Left ventricle myocardium inferior (tissue), 1 donor: ENCODE measurements around the gene CYP21A2. TPM values are rescaled to one million over a fixed set of nuclear protein-coding genes. Genes with fewer than 3 reads are reported as not detected.
A peak's percentile ranks its signal among the peaks of the same experiment; 100 is the strongest.

Source experiments
- DNase-seq: peaks from one replicate; pipeline ENCODE4 v3.0.0-alpha.2; 2020
- H3K27ac ChIP-seq: fragments of 200-600 bp; replicated peaks from 2 replicates; pipeline ENCODE4 v1.8.0; 2021
- H3K27me3 ChIP-seq: fragments of 200-600 bp; 2 replicates; pipeline ENCODE4 v1.8.0; 2021; ENCODE audit warnings: low read depth
- H3K36me3 ChIP-seq: fragments of 200-600 bp; 2 replicates; pipeline ENCODE4 v1.8.0; 2021
- H3K4me1 ChIP-seq: fragments of 200-600 bp; 2 replicates; pipeline ENCODE4 v1.8.0; 2021
- H3K4me3 ChIP-seq: fragments of 200-600 bp; 2 replicates; pipeline ENCODE4 v1.8.0; 2021; ENCODE audit warnings: mild to moderate bottlenecking, moderate library complexity
- H3K9me3 ChIP-seq: fragments of 200-600 bp; replicated peaks from 2 replicates; pipeline ENCODE4 v1.8.0; 2021
- intact Hi-C: fragments of 100-400 bp; cut with micrococcal nuclease; formaldehyde crosslinking; loops from one replicate; pipeline ENCODE4 v1.11.0; 2022
- total RNA-seq: library from RNA; stranded (reverse); fragmentation: NEBNext Ultra II Directional; extraction: Animal tissue kit (Norgen Biotek cat#: 25700); gene quantifications from one replicate; pipeline ENCODE4 v1.2.1, GENCODE V29; 2021
- TF ChIP-seq, protein P1 (sequence below): fragments of 200-600 bp; IDR thresholded peaks from 2 replicates; pipeline ENCODE4 v1.8.0; 2021; ENCODE audit warnings: antibody characterized with exemption, mild to moderate bottlenecking, borderline replicate concordance
- donor health status: DM: no; HTN: yes; CAD: no; lungs with severe emphysema.

CYP21A2 gene
- total RNA-seq, 1 donor from 2014 or later = 0.41 TPM

DNA sequence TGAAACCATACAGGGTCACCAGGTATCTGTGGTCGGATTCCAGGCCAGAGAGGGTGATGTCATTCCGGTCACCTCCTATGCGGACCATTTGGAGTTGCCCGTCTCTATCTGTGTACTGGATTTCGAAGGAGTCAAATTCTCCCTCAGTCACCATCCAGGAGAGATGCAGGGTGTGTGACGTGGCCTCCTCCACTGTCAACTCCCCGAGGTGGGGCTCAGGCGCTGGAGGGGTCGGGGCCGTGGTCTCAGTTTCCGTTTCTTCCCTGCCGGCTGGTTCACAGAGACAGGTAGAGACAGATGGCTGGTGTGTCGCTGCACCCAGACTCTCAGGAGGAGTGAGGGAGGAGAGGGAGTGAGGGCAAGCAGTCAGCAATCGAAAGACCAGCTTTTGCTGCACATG lies 30.7 kb downstream of the CYP21A2 start:
- Histone ChIP-seq H3K36me3 (peaks cover 92% of the 10 kb centered on the region), H3K4me3 (no peak overlapping the region), H3K4me1 (peaks cover 7% of the 10 kb centered on the region), H3K27ac (peak overlapping the region; percentile 6), H3K9me3 (no peaks in the 10 kb centered on the region), H3K27me3 (no peaks in the 10 kb centered on the region)
- DNase-seq = no peak
- TF ChIP-seq, protein P1, sequence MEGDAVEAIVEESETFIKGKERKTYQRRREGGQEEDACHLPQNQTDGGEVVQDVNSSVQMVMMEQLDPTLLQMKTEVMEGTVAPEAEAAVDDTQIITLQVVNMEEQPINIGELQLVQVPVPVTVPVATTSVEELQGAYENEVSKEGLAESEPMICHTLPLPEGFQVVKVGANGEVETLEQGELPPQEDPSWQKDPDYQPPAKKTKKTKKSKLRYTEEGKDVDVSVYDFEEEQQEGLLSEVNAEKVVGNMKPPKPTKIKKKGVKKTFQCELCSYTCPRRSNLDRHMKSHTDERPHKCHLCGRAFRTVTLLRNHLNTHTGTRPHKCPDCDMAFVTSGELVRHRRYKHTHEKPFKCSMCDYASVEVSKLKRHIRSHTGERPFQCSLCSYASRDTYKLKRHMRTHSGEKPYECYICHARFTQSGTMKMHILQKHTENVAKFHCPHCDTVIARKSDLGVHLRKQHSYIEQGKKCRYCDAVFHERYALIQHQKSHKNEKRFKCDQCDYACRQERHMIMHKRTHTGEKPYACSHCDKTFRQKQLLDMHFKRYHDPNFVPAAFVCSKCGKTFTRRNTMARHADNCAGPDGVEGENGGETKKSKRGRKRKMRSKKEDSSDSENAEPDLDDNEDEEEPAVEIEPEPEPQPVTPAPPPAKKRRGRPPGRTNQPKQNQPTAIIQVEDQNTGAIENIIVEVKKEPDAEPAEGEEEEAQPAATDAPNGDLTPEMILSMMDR = no peak
- intact Hi-C loops = no loop called here

GRCh38 chr6:32069460-32069859 lies 31.2 kb downstream of the CYP21A2 start:
- Histone ChIP-seq H3K4me3 (no peak overlapping the region), H3K4me1 (peaks cover 7% of the 10 kb centered on the region), H3K27ac (peak overlapping the region; percentile 81), H3K36me3 (peaks cover 93% of the 10 kb centered on the region), H3K27me3 (no peaks in the 10 kb centered on the region), H3K9me3 (no peaks in the 10 kb centered on the region)
- intact Hi-C loops = no loop called here
- DNase-seq = no peak
- TF ChIP-seq, protein P1 = no peak

DNA sequence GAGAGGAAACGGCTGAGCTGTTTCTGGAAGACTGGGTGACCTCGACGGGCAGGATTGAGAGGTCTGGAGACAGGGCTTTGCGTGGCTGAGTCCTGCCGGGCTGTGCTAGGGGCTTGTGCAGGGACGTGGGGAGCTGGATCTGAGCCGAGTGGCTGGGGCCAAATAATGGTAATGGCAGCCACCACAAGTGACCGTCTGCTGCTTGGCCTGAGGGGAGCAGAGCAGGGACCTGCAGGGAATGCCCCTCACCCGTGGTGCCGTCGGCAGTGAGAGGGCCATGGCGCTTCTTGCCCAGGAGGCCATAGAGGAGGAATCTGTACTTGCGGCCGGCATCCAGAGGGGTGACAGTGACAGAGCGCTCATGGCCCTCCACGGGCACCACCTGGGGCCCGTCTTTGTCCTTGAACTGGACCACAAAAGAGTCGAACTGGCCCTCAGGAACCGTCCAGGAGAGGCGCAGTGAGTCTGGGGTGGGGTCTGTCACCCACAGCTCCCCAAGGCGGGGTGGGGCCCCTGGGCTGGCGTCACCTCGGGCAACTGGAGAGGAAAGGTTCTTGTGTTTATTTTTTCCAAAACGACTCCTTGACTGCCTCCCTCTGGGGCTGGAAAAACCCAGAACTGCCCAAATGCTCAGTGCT lies 31.8 kb downstream of the CYP21A2 start:
- TF ChIP-seq, protein P1 = no peak
- peak overlapping the region; percentile 81 for H3K27ac ChIP-seq
- H3K4me1 ChIP-seq = peaks cover 7% of the 10 kb centered on the region
- DNase-seq = no peak
- peaks cover 91% of the 10 kb centered on the region for H3K36me3 ChIP-seq
- H3K27me3 ChIP-seq = no peaks in the 10 kb centered on the region
- no peak overlapping the region for H3K4me3 ChIP-seq
- intact Hi-C loops = no loop called here
- no peaks in the 10 kb centered on the region for H3K9me3 ChIP-seq

DNA sequence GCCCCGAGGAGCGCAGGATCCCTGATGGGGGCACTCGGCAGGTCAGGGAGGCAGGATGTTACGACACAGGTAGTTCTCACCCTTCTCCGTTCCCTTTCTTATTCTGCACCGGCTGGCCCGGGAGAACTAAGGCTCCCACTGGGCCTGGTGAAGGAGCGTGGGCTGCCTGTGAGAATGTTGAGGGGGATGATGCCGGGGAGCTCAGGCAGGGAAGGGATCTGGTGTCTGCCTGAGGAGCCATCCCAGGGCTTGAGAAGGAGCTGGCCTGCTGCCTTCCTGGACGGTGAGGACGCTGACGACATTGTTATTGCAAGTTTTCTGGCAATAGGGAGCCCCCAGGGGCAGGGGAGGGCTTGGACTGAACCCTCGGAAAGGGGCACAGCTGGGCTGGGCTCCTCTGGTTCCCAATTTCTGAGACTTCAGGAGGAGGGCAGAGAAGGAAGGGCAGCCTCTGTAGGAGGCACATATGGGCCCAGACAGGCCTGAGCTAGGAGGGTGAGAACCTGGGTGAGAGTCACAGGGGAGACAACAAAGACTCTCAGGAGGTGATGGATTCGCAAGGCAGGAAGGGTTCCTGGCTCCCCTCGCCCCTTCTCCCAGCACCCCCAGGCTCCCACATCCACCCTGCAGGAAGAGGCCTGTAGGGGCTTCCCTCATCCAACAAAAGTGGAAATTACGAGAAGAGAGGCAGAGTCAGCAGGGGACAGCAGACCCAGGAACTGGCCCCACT lies 32.8 kb downstream of the CYP21A2 start:
- peak overlapping the region; percentile 81 for H3K27ac ChIP-seq
- no peak overlapping the region for H3K4me3 ChIP-seq
- intact Hi-C loops = no loop called here
- H3K4me1 ChIP-seq = peaks cover 8% of the 10 kb centered on the region
- DNase-seq = peak; percentile 81
- H3K27me3 ChIP-seq = no peaks in the 10 kb centered on the region
- peaks cover 90% of the 10 kb centered on the region for H3K36me3 ChIP-seq
- TF ChIP-seq, protein P1 = no peak
- H3K9me3 ChIP-seq = no peaks in the 10 kb centered on the region

DNA sequence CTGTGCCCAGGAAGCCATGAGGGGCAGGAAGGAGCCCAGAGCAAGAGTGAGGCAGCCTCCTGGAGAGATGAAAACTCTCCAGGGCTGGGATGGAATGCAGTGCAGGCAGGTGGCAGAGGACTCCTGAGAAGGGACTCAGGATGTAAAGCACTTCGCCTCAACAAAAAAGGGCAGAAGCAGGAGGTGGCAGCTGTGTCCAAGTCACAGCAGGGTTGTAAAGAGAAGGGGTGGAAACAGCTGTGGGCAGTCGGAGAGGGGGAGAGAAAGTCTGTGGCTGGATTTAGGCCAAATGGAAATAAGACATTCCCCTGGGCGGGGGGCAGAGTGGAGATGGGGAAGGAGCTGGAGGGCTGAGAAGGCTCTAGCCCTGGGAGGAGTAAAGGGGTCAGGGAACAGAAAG lies 34.9 kb downstream of the CYP21A2 start:
- TF ChIP-seq, protein P1 = no peak
- intact Hi-C loops = no loop called here
- no peaks in the 10 kb centered on the region for H3K27me3 ChIP-seq
- DNase-seq = no peak
- H3K36me3 ChIP-seq = peaks cover 79% of the 10 kb centered on the region
- peaks cover 24% of the 10 kb centered on the region for H3K4me1 ChIP-seq
- H3K27ac ChIP-seq = peak overlapping the region; percentile 36
- H3K9me3 ChIP-seq = no peaks in the 10 kb centered on the region
- no peak overlapping the region for H3K4me3 ChIP-seq
